ENCODE measurements around the gene GAS7.

The GAS7 gene

DNA sequence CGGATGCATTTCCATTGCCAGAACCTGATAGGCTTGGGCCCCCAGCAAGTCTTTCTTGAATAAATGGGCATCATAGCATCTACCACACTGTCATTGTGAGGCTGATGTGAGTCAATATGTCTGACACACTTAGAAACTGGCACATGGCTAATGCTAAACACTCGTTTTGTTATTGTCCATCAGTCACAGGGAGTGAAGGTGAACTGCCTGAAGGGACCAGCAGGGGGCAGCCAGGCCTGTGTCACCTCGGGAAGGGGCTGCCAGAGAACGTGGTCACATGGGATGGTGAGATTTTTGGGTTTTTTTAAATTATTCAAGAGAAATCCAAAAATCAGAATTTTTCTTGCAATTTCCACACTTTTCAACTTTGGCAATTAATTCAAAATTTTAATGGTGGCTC, 292.5 kb downstream of the GAS7 start:
- no peak for DNase-seq

- no peak for DNase-seq
Measured at GRCh38 chr17:9905078-9905415, 293.4 kb downstream of the GAS7 start, which contains the start of gene RCVRN. Gene RCVRN, minus strand, starts transcription at chr17:9905271. Its CDS starts 91 bp downstream, at chr17:9905180.

DNA sequence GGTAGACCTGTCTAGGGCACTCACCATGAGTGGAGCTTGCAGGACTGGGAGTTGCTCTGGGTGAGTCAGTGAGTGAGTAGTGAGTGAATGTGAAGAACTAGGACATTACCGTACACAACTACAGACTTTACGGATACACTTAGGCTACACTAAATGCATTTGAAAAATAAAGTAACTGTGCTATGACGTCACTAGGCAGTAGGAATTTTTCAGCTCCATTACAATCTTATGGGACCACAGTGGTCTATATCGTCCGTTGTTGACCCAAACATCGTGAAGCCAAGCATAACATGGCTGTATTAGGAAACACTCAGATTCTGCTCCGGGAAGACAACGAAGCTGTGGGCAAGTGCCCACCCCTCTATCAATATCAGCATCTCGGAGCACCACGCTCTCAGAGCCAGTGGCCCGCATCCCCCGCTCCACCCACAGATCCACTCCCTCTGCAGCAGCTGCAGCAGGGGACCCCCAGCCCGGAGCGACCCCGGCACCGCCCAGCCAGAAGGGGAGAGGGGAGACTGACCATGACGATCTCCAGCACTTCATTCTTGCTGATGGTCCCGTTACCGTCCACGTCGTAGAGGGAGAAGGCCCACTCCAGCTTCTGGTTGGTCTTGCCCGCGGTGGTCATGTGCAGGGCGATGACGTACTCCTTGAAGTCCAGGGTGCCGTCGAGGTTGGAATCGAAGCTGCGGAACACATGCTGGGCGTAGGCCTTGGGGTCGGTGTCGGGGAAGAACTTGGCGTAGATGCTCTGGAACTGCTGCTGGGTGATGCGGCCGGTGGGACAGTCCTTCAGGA, 293.9 kb downstream of the GAS7 start:
- DNase-seq: no peak

DNA sequence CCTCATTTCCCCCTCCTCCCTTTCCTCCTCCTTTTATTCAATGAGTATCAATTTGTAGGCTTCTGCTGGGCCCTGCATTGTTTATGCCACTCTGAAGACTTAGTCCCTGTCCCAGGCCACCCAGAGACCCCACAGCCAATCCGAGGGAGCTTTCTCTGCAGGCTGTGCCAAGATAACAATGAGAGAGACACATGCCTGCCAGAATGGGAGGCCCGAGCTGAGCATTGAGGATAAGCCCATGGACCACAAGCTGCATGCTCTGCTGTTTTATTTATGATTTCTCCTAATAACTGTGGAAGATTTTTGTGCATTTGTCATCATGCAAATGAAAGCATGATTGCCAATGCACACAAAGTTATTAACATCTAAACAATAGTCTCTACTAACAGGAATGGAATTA, 296.3 kb downstream of the GAS7 start:
- no peak for DNase-seq

GRCh38 chr17:9900784-9901183, 297.6 kb downstream of the GAS7 start:
- no peak for DNase-seq

- DNase-seq: no peak
Measured at GRCh38 chr17:9900044-9900594, 298.3 kb downstream of the GAS7 start.

- no peak for DNase-seq
Measured at GRCh38 chr17:9899280-9900043, 298.9 kb downstream of the GAS7 start.

DNA sequence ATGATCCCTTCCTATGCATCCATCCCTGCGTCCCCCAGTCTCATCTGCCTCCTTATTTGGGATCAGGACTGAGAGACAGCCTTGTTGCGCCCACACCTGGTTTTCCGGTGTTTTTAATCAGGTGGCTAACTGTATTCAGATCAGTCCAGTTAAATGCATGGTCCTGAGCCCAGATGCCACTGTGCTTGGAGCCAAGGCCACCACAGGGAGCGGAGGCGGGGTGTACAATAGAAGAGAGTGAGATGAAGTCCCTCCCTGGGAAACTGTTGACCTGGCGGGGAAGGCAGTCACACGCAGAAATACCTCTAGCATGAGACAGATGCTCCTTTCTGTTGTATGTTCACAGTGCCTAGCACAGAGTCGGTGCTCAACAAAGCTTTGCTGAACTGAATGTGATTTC, 299.6 kb downstream of the GAS7 start:
- DNase-seq: no peak

DNA sequence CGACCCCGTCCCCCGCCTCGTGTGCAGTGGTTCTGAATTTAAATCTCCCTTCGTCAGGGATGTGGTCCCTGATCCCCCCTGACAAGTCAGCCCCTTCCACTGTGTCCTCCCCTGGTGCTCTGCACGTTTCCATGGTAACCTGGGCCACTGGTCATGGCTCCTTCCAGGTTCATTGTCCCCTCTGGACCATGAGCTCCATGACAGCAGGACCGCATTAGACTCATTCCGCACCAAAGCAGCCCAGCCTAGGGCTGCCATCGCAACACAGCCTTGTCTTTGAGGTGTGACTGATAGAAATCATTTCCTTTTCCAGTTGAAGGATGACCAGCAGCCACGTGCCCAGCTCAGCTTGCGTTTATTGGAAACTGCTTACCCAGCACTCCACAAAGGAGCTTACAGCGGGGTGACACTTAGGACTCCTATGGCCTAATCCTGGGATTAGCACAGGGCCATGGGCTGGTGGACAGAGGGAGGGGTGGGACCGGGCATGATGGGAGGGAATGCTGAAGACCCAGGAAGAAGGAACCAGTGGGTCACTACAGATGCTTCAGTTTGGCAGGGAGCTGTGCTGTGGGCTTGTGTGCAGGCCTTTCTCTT, 300.9 kb downstream of the GAS7 start:
- DNase-seq: no peak

DNA sequence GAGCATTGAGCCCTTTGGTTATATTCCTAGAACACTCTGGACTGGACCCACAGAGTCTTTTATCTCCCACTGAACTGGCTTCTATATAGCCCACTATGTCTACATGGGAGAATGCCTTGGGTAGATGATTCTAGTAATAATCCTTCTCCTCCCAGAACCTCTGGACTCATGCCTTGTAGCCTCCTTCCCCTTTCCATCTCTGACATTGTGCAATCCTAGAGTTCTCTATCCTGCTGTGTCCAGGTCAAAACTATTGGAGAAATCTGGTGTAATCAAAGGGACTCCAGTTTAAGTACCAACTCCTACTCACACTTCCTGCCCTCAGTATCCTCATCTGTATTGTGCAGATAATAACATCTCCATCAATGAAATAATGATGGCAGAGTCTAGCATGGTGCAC, 302.5 kb downstream of the GAS7 start:
- no peak for DNase-seq

- no peak for DNase-seq
Measured at GRCh38 chr17:9894231-9894630, 304.2 kb downstream of the GAS7 start.

DNA sequence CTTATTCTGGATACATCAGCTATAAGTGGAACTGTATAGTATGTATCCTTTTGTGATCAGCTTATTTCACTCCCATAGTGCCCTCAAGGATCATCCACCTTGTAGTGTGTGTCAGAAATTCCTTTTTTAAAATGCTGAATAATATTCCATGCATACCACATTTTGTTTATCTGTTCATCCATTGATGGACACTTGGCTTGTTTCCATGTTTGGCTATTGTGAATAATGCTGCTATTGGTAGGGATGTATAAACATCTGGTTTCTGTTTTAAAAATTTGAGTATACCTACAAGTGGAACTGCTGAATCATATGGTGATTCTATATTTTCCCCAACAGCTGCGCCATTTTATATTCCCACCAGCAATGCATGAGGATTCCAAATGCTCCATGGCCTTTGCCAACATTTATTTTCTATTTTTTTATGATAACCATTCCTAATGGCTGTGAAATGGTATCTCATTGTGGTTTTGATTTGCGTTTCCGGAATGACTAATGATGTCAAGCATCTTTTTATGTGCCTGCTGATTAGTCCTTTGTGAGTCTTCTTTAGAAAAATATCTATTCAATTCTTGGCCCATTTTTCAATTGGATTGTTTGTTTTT, 304.9 kb downstream of the GAS7 start:
- DNase-seq: no peak

DNA sequence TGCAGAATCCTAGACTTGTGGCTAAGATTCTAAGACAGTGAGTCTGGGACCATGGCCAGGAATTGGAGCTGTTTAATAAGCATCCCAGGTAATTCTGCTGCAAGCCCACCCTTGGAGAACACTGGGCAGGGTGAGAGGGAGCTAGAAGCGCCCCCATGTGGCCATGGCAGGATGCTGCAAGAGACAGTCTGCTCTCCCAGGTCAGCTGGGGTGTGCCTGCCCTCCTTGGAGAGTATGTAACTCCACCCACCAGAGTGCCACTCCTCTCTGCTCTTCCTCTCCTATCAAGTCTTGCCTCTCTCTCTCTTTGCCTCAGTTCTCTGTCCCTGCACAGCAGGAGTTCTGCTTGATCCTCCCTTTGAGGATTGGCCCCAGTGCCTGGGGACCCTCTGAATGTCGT, 308.3 kb downstream of the GAS7 start:
- DNase-seq: no peak

- DNase-seq: no peak
Measured at GRCh38 chr17:9887508-9887907, 310.9 kb downstream of the GAS7 start.

GRCh38 chr17:9886141-9886930, 312.1 kb downstream of the GAS7 start:
- no peak for DNase-seq

GRCh38 chr17:9883451-9883850, 315.0 kb downstream of the GAS7 start:
- DNase-seq: no peak

- no peak for DNase-seq
Measured at GRCh38 chr17:9880582-9880999, 317.8 kb downstream of the GAS7 start.

DNA sequence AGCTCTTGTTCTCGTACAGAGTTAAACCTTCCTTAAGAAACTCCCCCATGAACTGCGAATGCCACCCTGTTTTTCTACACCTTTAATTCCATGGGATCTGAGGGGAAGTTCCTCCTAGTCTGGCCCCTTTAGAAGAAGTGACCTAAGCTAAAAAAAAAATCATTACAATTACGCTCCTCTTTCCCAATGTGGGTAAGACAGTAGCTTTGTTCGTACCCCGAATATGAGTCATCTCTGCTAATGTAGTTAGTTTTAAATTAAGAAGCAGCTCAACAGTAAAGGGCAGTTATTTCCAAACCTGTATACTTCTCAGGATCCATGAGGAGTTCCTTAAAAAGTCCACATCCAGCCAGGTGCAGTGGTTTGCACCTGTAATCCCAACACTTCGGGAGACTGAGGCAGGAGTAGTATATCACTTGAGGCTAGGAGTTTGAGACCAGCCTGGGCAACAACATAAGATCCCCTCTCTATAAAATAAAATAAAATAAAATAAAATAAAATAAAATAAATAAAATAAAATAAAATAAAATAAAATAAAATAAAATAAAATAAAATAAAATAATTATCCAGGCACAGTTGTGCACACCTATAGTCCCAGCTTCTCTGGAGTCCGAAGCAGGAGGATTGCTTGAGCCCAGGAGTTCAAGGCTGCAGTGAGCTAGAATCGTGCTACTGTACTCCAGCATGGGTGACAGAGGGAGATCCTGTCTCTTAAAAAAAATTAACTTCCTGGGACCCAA, 319.4 kb downstream of the GAS7 start:
- no peak for DNase-seq

- DNase-seq: no peak
Measured at GRCh38 chr17:9878356-9878755, 320.1 kb downstream of the GAS7 start.

- no peak for DNase-seq
Measured at GRCh38 chr17:9875441-9875840, 323.0 kb downstream of the GAS7 start.

- DNase-seq: no peak
Measured at GRCh38 chr17:9874722-9875121, 323.7 kb downstream of the GAS7 start.

DNA sequence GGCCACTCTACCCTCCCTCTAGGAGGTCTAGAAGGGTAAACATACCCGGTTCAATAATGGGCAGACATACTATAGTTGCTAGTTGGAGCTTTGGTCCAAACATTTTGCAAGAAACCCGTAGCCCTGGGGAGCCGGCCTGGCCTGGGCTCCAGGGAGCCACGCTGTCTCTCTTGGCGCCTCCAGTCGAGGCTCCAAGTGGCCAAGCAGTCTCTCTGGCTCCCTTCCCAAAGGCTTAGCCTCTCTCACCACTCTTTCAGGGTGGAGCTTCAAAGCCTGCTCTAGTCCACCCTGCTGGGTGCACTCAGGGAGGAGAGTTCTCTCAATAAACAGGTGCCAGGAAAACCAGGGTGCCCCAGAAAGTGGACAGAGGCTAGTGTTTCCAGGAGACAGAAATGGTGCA, 325.6 kb downstream of the GAS7 start:
- no peak for DNase-seq

Measured in NCI-H1436 (cell line).